Measurements from ENCODE around the gene TMEM131.

TMEM131 gene

DNA sequence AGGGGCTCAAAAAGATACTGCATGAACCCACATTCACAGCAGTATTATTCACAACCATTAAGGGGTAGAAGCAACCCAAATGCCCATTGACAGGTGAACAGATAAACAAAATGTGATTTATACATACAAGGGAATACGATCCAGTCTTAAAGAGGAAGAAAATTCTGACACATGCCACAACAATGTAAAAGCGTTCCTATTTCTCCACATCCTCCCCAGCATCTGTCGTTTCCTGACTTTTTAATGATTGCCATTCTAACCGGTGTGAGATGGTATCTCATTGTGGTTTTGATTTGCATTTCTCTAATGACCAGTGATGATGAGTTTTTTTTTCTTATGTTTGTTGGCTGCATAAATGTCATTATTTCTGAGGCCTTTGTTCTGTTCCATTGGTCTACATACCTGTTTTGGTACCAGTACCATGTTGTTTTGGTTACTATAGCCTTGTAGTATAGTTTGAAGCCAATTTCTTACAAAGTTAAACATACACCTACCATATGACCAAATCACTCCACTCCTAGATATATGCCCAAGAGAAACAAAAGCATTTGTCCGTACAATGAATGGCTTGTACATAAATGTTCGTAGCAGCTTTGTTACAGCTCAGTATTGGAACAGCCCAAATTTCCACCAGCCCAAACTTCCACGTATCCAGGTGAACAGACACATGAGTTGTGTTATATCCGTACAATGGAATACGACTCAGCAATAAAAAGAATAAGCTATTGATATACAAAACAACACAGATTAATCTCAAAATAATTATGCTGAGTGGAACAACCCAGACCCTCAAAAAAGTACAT lies 85.1 kb downstream of the TMEM131 start:
- TF ChIP-seq POLR2AphosphoS5 (IDR thresholded peaks at IDR 0.05; ENCODE audit: low read depth) (no peak), GABPA (IDR thresholded peaks at IDR 0.05; ENCODE audit: low read depth) (no peak)
- TF ChIP-seq, protein P1, sequence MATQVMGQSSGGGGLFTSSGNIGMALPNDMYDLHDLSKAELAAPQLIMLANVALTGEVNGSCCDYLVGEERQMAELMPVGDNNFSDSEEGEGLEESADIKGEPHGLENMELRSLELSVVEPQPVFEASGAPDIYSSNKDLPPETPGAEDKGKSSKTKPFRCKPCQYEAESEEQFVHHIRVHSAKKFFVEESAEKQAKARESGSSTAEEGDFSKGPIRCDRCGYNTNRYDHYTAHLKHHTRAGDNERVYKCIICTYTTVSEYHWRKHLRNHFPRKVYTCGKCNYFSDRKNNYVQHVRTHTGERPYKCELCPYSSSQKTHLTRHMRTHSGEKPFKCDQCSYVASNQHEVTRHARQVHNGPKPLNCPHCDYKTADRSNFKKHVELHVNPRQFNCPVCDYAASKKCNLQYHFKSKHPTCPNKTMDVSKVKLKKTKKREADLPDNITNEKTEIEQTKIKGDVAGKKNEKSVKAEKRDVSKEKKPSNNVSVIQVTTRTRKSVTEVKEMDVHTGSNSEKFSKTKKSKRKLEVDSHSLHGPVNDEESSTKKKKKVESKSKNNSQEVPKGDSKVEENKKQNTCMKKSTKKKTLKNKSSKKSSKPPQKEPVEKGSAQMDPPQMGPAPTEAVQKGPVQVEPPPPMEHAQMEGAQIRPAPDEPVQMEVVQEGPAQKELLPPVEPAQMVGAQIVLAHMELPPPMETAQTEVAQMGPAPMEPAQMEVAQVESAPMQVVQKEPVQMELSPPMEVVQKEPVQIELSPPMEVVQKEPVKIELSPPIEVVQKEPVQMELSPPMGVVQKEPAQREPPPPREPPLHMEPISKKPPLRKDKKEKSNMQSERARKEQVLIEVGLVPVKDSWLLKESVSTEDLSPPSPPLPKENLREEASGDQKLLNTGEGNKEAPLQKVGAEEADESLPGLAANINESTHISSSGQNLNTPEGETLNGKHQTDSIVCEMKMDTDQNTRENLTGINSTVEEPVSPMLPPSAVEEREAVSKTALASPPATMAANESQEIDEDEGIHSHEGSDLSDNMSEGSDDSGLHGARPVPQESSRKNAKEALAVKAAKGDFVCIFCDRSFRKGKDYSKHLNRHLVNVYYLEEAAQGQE (IDR thresholded peaks at IDR 0.05; ENCODE audit: insufficient replicate concordance, low read depth), result no peak
- TF ChIP-seq, protein P2, sequence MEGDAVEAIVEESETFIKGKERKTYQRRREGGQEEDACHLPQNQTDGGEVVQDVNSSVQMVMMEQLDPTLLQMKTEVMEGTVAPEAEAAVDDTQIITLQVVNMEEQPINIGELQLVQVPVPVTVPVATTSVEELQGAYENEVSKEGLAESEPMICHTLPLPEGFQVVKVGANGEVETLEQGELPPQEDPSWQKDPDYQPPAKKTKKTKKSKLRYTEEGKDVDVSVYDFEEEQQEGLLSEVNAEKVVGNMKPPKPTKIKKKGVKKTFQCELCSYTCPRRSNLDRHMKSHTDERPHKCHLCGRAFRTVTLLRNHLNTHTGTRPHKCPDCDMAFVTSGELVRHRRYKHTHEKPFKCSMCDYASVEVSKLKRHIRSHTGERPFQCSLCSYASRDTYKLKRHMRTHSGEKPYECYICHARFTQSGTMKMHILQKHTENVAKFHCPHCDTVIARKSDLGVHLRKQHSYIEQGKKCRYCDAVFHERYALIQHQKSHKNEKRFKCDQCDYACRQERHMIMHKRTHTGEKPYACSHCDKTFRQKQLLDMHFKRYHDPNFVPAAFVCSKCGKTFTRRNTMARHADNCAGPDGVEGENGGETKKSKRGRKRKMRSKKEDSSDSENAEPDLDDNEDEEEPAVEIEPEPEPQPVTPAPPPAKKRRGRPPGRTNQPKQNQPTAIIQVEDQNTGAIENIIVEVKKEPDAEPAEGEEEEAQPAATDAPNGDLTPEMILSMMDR (IDR thresholded peaks at IDR 0.05; ENCODE audit: insufficient read depth, low read length), result no peak
- Histone ChIP-seq H3K27me3 (ENCODE audit: insufficient read depth, poor library complexity, severe bottlenecking) (no peaks in the 10 kb centered on the region), H3K27ac (replicated peaks) (peak overlapping the region; percentile 33; the same call in 1 of the 2 replicates), H3K4me3 (replicated peaks; ENCODE audit: insufficient read depth, low read length) (no peak overlapping the region)
- DNase-seq (ENCODE audit: low read depth in 1 of 2, low spot score in 1 of 2), result peak in 1 of 2 experiments; percentile 18

DNA sequence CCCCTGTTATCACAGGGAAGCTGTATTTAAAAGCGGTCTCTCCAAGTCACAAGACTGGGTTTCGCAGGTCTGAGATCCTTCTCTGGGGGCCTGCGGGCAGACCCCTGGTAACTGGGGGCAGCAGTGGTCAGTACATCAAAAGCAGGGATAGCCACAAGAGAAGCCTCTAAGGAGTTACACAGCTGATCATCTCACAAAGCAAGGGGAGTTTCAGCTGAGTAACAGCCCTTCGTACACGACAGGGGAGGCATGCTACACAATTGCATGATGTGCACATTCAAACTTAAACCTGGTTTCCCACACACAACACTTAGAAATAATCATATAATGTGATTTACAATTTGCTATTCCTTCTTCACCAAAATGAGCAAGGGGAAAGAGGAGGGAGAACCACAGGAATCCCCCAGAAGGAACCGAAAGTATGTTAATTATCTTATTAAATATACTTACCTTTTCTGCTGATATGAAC lies 87.5 kb downstream of the TMEM131 start:
- H3K27me3 ChIP-seq (ENCODE audit: insufficient read depth, poor library complexity, severe bottlenecking), result no peaks in the 10 kb centered on the region
- no peak for DNase-seq (ENCODE audit: low read depth in 1 of 2, low spot score in 1 of 2)
- H3K4me3 ChIP-seq (replicated peaks; ENCODE audit: insufficient read depth, low read length), result no peak overlapping the region
- H3K27ac ChIP-seq (replicated peaks), result no peak overlapping the region
- no peak for TF ChIP-seq SPI1 (IDR thresholded peaks at IDR 0.05; ENCODE audit: borderline replicate concordance, low read depth)

DNA sequence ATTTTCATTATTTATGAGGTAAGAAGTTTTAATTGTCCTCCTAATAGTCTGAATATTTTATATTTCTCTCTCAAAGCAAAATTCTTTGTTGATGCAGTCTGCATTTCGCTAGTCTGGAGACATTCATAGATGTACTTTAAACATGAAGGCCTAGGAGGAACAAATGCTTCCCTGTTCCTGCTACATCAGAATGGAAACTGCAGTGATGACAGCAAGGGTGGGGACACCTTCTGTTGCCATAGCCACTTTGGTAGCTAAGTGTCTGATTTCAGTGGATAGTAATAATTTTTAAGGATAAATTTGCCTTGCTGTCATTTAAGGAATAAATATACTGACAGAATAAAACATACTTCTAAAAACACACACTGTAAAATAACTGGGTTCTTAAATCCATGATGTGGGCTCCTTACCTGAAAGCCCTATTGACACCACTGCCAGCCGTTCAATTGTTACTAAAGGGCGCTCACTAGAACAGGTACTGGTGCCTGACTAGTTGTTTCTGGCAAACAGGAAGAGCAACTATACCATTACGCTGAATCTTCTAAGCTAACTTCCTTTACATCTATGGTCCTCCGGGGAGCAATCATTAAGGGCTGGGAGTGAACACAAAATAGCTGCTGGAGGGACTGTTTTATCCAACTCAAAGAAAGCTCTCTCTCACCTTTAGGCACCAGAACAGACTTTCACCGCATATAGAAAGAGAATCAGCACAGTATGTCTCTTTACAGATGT lies 88.2 kb downstream of the TMEM131 start:
- no peak for DNase-seq (ENCODE audit: low read depth in 1 of 2, low spot score in 1 of 2)
- Histone ChIP-seq H3K27ac (replicated peaks) (no peak overlapping the region), H3K4me3 (replicated peaks; ENCODE audit: insufficient read depth, low read length) (no peak overlapping the region), H3K27me3 (ENCODE audit: insufficient read depth, poor library complexity, severe bottlenecking) (no peaks in the 10 kb centered on the region)
- TF ChIP-seq, protein P2 (IDR thresholded peaks at IDR 0.05; ENCODE audit: insufficient read depth, low read length), result no peak
- TF ChIP-seq GABPA (IDR thresholded peaks at IDR 0.05; ENCODE audit: low read depth), result no peak
- no peak for TF ChIP-seq SPI1 (IDR thresholded peaks at IDR 0.05; ENCODE audit: borderline replicate concordance, low read depth)
- no peak for TF ChIP-seq POLR2AphosphoS5 (IDR thresholded peaks at IDR 0.05; ENCODE audit: low read depth)
- TF ChIP-seq, protein P1 (IDR thresholded peaks at IDR 0.05; ENCODE audit: insufficient replicate concordance, low read depth), result no peak

DNA sequence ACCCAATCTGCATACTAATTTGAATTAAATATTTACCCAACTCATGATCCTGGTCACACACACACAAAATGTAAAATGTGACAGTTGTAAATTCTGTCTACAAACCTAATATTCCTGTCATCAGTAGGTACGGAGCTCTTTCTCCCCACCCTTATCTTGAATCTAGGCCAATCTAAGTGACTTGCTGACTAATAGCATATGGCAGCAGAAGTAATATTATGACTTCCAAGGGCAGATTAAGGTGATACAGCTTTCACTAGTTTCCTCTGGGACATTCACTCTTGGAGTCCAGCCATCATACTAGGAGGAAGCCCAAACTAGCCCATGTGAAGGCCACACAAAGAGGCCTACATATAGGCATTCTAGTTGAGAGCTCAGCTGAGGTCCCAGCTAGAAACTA lies 89.4 kb downstream of the TMEM131 start:
- H3K27ac ChIP-seq (replicated peaks), result no peak overlapping the region
- no peak for TF ChIP-seq SPI1 (IDR thresholded peaks at IDR 0.05; ENCODE audit: borderline replicate concordance, low read depth)

More for the DNA sequence above, 89.4 kb downstream of the TMEM131 start:
- Histone ChIP-seq H3K4me3 (replicated peaks; ENCODE audit: insufficient read depth, low read length) (no peak overlapping the region), H3K27me3 (ENCODE audit: insufficient read depth, poor library complexity, severe bottlenecking) (no peaks in the 10 kb centered on the region)
- no peak for DNase-seq (ENCODE audit: low read depth in 1 of 2, low spot score in 1 of 2)

All from HL-60 (cell line).